ENCODE data around the gene RAB9A.

- TF ChIP-seq POLR2A (IDR thresholded peaks at IDR 0.05; ENCODE audit: control extremely low read depth in 1 of 2, low read depth in 2 of 2, low read length in 2 of 2) (no peak), YY1 (IDR thresholded peaks at IDR 0.05; ENCODE audit: low read depth, low read length) (no peak)
These were observed 14.2 kb downstream of the RAB9A start for GRCh38 chrX:13703135-13703534.

Data from H1 (cell line).